Right lobe of liver (tissue), 6 donors: Measurements from ENCODE around the gene PARD6A. TPM values are rescaled to one million over a fixed set of nuclear protein-coding genes. Genes with fewer than 3 reads are reported as not detected.

Source experiments
- ATAC-seq, 4 donors: fragments of 200-7000 bp; cut with Tn5 transposase; one replicate each; pipeline ENCODE4 v1.9.1; 2020; ENCODE audit warnings: mild to moderate bottlenecking in 4 of 4, moderate library complexity in 4 of 4
- DNase-seq, 3 donors: peaks; one replicate each; pipeline ENCODE4 v3.0.0-alpha.2; 2020
- H3K27ac ChIP-seq, 3 donors: fragments of 200-600 bp; one replicate each; pipeline ENCODE4 v1.8.0; 2022
- H3K27me3 ChIP-seq, 2 donors: fragments of 200-600 bp; one replicate each; pipeline ENCODE4 v1.8.0; 2022
- H3K36me3 ChIP-seq, 4 donors: fragments of 200-600 bp; sonication (generic) in 1 of 4; one replicate each; pipeline versions ENCODE4 v1.5.1 to v1.8.0; 2017 to 2022; ENCODE audit warnings: control low read depth in 1 of 4
- H3K4me1 ChIP-seq, 4 donors: fragments of 200-600 bp; sonication (generic) in 1 of 4; one replicate each; pipeline versions ENCODE4 v1.5.1 to v1.8.0; 2017 to 2022; ENCODE audit warnings: control low read depth in 1 of 4
- H3K4me3 ChIP-seq, 3 donors: fragments of 200-600 bp; one replicate each; pipeline ENCODE4 v1.8.0; 2022
- H3K9me3 ChIP-seq, 4 donors: fragments of 200-600 bp; sonication (generic) in 1 of 4; one replicate each; pipeline versions ENCODE4 v1.5.1 to v1.8.0; 2017 to 2022; ENCODE audit warnings: control low read depth in 1 of 4
- POLR2A ChIP-seq: fragments of 450-650 bp; IDR thresholded peaks from one replicate; pipeline ENCODE4 v1.6.1; 2017; ENCODE audit warnings: antibody characterized with exemption, mild to moderate bottlenecking
- WGBS: methylation state at CpG from one replicate; pipeline ENCODE4 v1.1.6; 2018; ENCODE audit warnings: low coverage, low lambda C conversion rate; ENCODE audit not compliant: insufficient coverage; ENCODE audit errors: missing lambda C conversion rate; 5-methylcytosine and 5-hydroxymethylcytosine counted together
- intact Hi-C, 2 donors: fragments of 100-400 bp; cut with DNase I; formaldehyde crosslinking; loops; one replicate each; pipeline versions ENCODE4 v1.11.2 to v1.14.1; 2022
- total RNA-seq, 6 experiments: library from RNA; depleted of rRNA in 2 of 6; stranded (reverse); fragments of >200 nt in 2 of 6; fragmentation: NEBNext Ultra II Directional in 3 of 6; extraction: Animal tissue kit (Norgen Biotek cat#: 25700) in 3 of 6; gene quantifications; one replicate each; pipeline versions ENCODE4 v1.1.0 to v1.2.4, GENCODE V29; 2016 to 2023
- TF ChIP-seq, protein P1 (sequence below), 4 donors: fragments of 200-600 bp in 3 of 4; fragments of 450-650 bp in 1 of 4; IDR thresholded peaks; one replicate each; pipeline versions ENCODE4 v1.5.1 to v1.8.0; 2016 to 2022; ENCODE audit warnings: antibody characterized with exemption in 4 of 4, mild to moderate bottlenecking in 2 of 4
- donor health status: DM: no; HTN: yes; CAD: no.
- donor health status: DM: no; HTN: no; CAD: no.
- donor health status: DM: no; HTN: no; CAD: no.
- donor health status: DM: no; HTN: yes; CAD: no.
- donor health status: DM: no; HTN: yes; CAD: no.

PARD6A gene
- total RNA-seq, 6 experiments from 2014 or later = 1.3 to 4.8 (median 2.6) TPM

DNA sequence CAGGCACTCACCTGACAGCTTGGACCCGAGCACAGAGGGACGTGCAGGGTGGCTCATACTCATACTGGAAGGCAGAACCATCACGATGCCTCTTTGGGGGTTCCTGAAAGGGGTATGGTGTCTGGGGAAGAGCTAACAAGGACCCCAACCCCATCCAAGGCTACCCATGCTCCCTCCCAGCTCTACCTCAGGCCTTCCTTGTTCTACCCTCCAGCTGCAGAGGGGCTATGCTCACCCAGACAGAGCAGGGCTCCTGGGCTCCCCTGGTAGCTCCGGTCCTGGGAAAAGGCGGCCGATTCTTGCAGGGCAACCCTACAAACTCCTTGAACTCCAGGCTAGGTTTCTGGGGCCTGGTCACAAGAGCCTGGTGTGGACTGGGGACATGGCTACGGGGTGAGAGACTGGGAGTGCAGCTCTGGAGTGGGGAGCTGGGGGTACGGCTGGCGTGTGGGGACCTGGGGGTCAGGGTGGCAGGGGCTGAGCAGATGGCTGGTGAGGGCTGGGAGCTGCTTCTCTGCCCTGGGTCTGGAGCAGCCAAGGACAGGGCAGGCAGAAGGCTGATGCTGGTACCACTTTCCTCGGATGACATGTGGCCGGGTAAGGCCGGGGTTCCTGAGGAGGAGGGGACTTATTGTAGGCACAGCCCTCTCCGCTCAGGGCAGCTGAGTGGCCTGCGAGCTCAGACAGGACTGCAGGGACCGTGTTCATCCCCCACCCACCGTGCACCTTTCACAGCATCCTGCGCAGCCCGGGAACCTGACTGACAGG lies 2.8 kb upstream of the PARD6A start:
- 80% methylated on average over 1 of the region's 18 CpGs for WGBS
- H3K4me3 ChIP-seq = no peak overlapping the region
- intact Hi-C loops = no loop called here
- no peaks in the 10 kb centered on the region for H3K9me3 ChIP-seq
- TF ChIP-seq, protein P1, sequence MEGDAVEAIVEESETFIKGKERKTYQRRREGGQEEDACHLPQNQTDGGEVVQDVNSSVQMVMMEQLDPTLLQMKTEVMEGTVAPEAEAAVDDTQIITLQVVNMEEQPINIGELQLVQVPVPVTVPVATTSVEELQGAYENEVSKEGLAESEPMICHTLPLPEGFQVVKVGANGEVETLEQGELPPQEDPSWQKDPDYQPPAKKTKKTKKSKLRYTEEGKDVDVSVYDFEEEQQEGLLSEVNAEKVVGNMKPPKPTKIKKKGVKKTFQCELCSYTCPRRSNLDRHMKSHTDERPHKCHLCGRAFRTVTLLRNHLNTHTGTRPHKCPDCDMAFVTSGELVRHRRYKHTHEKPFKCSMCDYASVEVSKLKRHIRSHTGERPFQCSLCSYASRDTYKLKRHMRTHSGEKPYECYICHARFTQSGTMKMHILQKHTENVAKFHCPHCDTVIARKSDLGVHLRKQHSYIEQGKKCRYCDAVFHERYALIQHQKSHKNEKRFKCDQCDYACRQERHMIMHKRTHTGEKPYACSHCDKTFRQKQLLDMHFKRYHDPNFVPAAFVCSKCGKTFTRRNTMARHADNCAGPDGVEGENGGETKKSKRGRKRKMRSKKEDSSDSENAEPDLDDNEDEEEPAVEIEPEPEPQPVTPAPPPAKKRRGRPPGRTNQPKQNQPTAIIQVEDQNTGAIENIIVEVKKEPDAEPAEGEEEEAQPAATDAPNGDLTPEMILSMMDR (IDR thresholded peaks at IDR 0.05) = no peak
- TF ChIP-seq POLR2A = no peak
- H3K27me3 ChIP-seq = peaks cover 0 to 12% of the 10 kb centered on the region in 2 donors
- no peaks in the 10 kb centered on the region for H3K36me3 ChIP-seq
- no peak overlapping the region for H3K27ac ChIP-seq
- DNase-seq (no peak), ATAC-seq (no peak)
- peaks cover 0 to 11% (median 0%) of the 10 kb centered on the region in 4 donors for H3K4me1 ChIP-seq

DNA sequence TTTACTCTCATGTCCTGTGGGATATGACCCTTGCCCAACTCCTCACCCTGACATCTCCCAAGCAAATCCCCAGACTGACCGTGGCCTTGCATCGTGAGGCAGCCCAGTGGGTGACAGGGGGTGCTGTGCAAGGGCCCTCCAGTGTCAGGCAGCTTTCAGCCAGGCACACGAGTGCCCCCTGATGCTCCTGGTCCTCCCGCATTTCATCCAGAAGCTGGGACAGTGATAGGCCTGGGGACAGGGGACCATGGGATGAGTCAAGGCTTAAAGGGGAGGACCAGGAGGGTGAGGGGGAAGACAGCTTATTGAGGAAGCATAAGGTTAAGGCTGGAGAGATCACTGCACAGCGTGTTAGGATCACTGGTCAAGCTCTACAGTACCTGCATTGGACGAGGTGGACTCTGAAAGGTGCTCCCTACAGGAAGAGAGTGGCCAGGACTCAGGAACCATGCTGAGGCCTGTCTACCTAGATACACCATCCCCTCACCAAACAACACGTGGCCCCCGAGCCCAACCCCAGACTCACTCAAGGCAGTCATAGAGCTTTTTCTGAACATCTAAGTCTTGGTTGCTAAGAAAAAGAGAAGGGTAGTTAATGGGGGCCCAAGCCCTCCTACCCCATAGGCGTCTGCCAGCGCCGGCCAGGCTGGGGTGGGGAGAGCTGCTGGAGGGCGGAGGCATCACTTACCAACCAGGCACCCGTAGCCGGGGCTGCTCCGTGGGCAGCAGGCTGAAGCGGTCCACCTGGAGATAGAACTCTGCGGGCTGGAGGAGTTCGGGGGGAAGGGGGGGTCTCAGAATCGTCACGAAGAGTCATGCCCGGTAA lies 1.7 kb upstream of the PARD6A start:
- Histone ChIP-seq H3K36me3 (no peaks in the 10 kb centered on the region), H3K9me3 (no peaks in the 10 kb centered on the region), H3K27ac (no peak overlapping the region), H3K4me1 (peaks cover 0 to 12% (median 0%) of the 10 kb centered on the region in 4 donors), H3K27me3 (peaks cover 0 to 4% of the 10 kb centered on the region in 2 donors), H3K4me3 (peak overlapping the region; percentile 77 to 95 (median 77))
- ATAC-seq (no peak), DNase-seq (no peak)
- intact Hi-C loops = no loop called here
- 82% methylated on average over 5 of the region's 21 CpGs for WGBS
- TF ChIP-seq, protein P1 (IDR thresholded peaks at IDR 0.05) = no peak
- TF ChIP-seq POLR2A = no peak

DNA sequence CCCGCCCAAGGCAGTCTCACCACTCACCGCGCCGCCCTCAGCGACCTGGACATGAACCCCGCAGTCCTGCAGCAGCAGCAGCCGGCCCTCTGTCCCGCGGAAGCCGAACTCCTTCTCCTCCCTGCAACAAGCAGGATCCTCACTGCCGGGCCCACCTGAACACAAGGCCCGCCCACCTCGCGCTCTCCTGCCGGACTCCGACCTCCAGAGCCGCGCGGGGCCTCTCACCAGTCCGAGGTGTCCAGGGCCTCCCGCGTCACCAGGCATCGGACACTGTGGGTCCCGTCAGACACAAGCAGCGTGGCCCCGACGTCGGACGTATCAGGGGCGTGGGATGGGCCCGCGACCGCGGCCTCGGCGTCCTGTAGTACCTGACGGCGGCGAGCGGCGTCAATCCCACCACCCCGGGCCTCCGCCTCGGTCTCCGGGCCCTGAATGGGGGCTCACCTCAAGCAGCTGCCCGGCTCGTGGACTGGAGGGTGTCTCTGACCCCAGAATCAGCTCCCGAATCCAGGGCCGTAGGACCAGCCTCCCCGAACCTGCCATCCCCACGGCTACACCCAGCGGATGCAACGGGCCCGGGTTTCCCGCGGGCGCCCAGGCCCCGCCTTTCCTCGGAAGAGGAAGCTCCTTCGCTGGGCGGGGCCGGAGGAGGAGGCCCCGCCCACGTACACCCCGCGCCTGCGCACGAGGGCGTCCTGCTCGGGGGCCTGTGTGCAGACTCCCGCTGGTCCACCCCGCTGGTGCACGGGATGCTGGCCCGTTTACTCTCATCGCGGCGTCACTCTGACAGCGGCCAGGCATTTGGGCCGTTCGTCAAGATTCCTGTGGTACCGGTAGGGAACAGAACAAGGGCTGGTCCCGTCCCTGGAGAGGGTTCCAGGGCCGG lies 841 bp upstream of the PARD6A start, which contains the start of gene ACD:
Gene ACD (minus strand): TSS at position 586 of the 889 bp plus-strand sequence. CDS start 40 bp downstream, at position 546.
- H3K4me1 ChIP-seq = peaks cover 0 to 12% (median 0%) of the 10 kb centered on the region in 4 donors
- no peaks in the 10 kb centered on the region for H3K27me3 ChIP-seq
- H3K36me3 ChIP-seq = no peaks in the 10 kb centered on the region
- peak within 1 kb of the TSS; percentile 77 to 86 (median 81) for H3K27ac ChIP-seq
- H3K4me3 ChIP-seq = peak within 1 kb of the TSS; percentile 77 to 95 (median 77)
- intact Hi-C loops = no loop called here
- H3K9me3 ChIP-seq = no peaks in the 10 kb centered on the region
- TF ChIP-seq POLR2A = peak; percentile 68
- TF ChIP-seq, protein P1 (IDR thresholded peaks at IDR 0.05) = no peak
- ATAC-seq (peak; percentile 86 to 91 (median 90)), DNase-seq (peak; percentile 93 to 95 (median 94))
- WGBS = 0% methylated on average over 14 of the region's 83 CpGs

DNA sequence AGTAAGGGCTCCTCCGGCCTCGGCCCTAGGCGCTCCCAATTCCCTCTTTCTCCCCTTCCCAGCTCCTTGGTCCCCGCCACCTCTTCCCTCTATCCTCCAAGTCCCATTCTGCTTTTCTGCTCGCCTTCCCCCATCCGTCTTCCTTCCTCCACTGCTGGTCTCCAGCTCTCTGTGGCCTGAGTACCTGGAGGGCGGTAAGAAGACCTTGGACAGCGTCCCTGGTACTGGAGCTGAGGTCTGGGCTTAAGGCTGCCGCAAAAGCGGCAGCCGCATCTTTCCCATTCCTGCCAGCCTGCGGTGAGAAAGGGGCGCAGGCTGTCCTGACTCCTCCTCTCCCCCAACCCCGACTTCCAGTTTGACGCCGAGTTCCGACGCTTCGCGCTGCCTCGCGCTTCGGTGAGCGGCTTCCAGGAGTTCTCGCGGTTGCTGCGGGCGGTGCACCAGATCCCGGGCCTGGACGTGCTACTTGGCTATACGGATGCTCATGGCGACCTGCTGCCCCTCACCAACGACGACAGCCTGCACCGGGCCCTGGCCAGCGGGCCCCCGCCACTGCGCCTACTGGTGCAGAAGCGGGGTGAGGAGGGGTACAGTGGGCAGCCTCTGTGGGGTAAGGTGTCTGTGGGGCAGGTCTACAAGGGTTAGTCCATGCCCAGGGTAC lies 471 bp downstream of the PARD6A start:
- peaks cover 0 to 19% (median 4%) of the 10 kb centered on the region in 4 donors for H3K4me1 ChIP-seq
- intact Hi-C loops = no loop called here
- no peaks in the 10 kb centered on the region for H3K9me3 ChIP-seq
- H3K27ac ChIP-seq = peak overlapping the region in 1 of 3 donors; percentile 50
- peak overlapping the region; percentile 77 to 95 (median 77) for H3K4me3 ChIP-seq
- 34% methylated on average over 29 of the region's 39 CpGs for WGBS
- TF ChIP-seq POLR2A = no peak
- TF ChIP-seq, protein P1 (IDR thresholded peaks at IDR 0.05) = no peak
- no peaks in the 10 kb centered on the region for H3K27me3 ChIP-seq
- no peaks in the 10 kb centered on the region for H3K36me3 ChIP-seq
- ATAC-seq (no peak), DNase-seq (no peak)
